Esophagus squamous epithelium (tissue), 5 donors: ENCODE measurements around the gene TULP4. TPM values are rescaled to one million over a fixed set of nuclear protein-coding genes. Genes with fewer than 3 reads are reported as not detected.
A peak's percentile ranks its signal among the peaks of the same experiment; 100 is the strongest.
"Not testable (repeated sequence)": the region's sequence is repeated elsewhere in the genome, so short reads cannot be mapped to it uniquely, and the experiment has no call there.

Experiments
- DNase-seq: peaks from one replicate; lab custom pipeline; 2025; lab: John Stamatoyannopoulos, UW
- H3K27ac ChIP-seq, 4 donors: fragments of 200-600 bp; sonication (generic); one replicate each; pipeline ENCODE4 v1.5.1; 2016 to 2019; ENCODE audit warnings: mild to moderate bottlenecking in 1 of 4
- H3K27me3 ChIP-seq, 4 donors: fragments of 200-600 bp; sonication (generic); 1 replicate in 3 of 4; 2 replicates in 1 of 4; pipeline versions ENCODE4 v1.5.1 to v1.6.0; 2017 to 2021; ENCODE audit warnings: antibody characterized with exemption in 1 of 4
- H3K36me3 ChIP-seq, 3 donors: fragments of 200-600 bp; sonication (generic); one replicate each; pipeline ENCODE4 v1.5.1; 2016 to 2019
- H3K4me1 ChIP-seq, 3 donors: fragments of 200-600 bp; sonication (generic); one replicate each; pipeline ENCODE4 v1.5.1; 2017 to 2019
- H3K4me3 ChIP-seq, 4 donors: fragments of 200-600 bp; sonication (generic); 1 replicate in 3 of 4; 2 replicates in 1 of 4; pipeline ENCODE4 v1.5.1; 2016 to 2019; ENCODE audit warnings: mild to moderate bottlenecking in 2 of 4, moderate library complexity in 1 of 4
- H3K9me3 ChIP-seq, 3 donors: fragments of 200-600 bp; sonication (generic); one replicate each; pipeline ENCODE4 v1.5.1; 2016 to 2019
- POLR2A ChIP-seq, 4 donors: fragments of 450-650 bp; IDR thresholded peaks; one replicate each; pipeline ENCODE4 v1.6.1; 2017; ENCODE audit warnings: antibody characterized with exemption in 4 of 4, mild to moderate bottlenecking in 4 of 4, moderate library complexity in 3 of 4
- WGBS, 2 donors: methylation state at CpG; one replicate each; pipeline ENCODE4 v1.1.5; 2018; 5-methylcytosine and 5-hydroxymethylcytosine counted together
- intact Hi-C: fragments of 100-400 bp; cut with DNase I; formaldehyde crosslinking; loops from one replicate; pipeline ENCODE4 v1.15.0; 2022
- total RNA-seq, 4 donors: library from RNA; depleted of rRNA; stranded (reverse); fragments of >200 nt; gene quantifications; one replicate each; pipeline ENCODE4 v1.1.0, GENCODE V29; 2016
- TF ChIP-seq, protein P1 (sequence below), 6 experiments: fragments of 450-650 bp in 4 of 6; fragments of 200-600 bp in 2 of 6; sonication (generic) in 2 of 6; IDR thresholded peaks; one replicate each; pipeline ENCODE4 v1.5.1; 2016 to 2019; ENCODE audit warnings: antibody characterized with exemption in 6 of 6, mild to moderate bottlenecking in 4 of 6, moderate library complexity in 4 of 6
- donor health status: DM: yes; HTN: yes; CAD: no.

TULP4 gene
- total RNA-seq, 4 donors from 2014 or later = 50.9 to 104 (median 59.2) TPM

DNA sequence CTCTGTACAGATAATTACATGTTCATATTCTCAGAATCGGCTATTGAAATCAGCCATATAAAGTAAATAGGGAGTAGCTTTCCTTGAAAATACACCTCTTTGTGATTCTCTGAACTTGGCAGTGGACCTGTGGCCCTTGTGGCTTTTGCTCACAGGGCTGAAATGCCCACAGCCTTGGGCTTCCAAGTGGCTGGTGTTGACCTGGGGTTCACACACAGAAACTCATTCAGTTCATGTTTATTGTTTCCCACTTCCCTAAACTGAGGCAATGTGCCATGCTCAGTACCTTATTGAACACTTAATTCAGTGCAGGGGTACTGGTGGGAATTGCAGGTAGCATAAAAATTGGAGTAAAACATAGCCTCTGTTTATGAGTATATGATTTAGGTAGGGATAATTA lies 19.1 kb upstream of the TULP4 start:
- no peak overlapping the region for H3K4me3 ChIP-seq
- no peaks in the 10 kb centered on the region for H3K4me1 ChIP-seq
- intact Hi-C loops = no loop called here
- H3K27me3 ChIP-seq = no peaks in the 10 kb centered on the region
- 91 to 95% methylated on average over 1 of the region's 1 CpG for WGBS, 2 donors
- no peak overlapping the region for H3K27ac ChIP-seq
- peaks cover 0 to 30% (median 0%) of the 10 kb centered on the region in 3 donors for H3K36me3 ChIP-seq
- no peak for TF ChIP-seq POLR2A (IDR thresholded peaks at IDR 0.05)
- TF ChIP-seq, protein P1, sequence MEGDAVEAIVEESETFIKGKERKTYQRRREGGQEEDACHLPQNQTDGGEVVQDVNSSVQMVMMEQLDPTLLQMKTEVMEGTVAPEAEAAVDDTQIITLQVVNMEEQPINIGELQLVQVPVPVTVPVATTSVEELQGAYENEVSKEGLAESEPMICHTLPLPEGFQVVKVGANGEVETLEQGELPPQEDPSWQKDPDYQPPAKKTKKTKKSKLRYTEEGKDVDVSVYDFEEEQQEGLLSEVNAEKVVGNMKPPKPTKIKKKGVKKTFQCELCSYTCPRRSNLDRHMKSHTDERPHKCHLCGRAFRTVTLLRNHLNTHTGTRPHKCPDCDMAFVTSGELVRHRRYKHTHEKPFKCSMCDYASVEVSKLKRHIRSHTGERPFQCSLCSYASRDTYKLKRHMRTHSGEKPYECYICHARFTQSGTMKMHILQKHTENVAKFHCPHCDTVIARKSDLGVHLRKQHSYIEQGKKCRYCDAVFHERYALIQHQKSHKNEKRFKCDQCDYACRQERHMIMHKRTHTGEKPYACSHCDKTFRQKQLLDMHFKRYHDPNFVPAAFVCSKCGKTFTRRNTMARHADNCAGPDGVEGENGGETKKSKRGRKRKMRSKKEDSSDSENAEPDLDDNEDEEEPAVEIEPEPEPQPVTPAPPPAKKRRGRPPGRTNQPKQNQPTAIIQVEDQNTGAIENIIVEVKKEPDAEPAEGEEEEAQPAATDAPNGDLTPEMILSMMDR (IDR thresholded peaks at IDR 0.05) = no peak
- H3K9me3 ChIP-seq = peaks cover 0 to 24% (median 20%) of the 10 kb centered on the region in 3 donors
- no peak for DNase-seq

DNA sequence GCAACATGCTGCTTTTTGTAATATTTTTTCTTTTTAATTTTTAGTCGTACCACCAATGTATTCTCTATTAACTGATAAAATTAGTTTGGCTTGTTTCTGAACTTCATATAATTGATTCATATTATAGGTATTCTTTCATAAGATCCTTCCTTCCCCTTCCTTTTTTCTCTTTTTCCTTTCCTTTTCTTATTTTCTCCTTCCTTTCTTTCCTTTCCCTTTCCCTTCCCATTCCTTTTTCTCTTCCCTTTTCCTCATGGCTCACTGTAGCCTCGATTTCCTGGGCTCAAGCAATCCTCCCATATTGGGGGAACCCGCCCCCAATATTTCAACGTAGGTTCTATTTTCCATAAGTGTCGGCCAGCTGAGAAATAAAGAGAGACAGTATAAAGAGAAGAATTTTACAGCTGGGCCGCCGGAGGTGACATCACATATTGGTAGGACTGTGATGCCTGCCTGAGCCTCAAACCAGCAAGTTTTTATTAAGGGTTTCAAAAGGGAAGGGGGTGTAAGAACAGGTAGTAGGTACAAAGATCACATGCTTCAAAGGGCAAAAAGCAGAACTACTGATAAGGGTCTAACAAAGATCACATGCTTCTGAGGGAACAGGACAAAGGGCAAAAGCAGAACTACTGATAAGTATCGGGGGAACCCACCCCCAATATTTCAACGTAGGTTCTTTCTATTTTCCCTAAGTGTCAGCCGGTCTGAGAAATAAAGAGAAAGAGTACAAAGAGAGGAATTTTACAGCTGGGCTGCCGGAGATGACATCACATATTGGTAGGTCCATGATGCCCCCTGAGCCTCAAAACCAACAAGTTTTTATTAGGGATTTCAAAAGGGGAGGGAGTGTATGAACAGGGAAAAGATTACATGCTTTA lies 16.1 kb upstream of the TULP4 start:
- DNase-seq, H3K27me3 ChIP-seq, H3K4me3 ChIP-seq, H3K27ac ChIP-seq, intact Hi-C loops: not testable (repeated sequence)
- peaks cover 0 to 20% (median 11%) of the 10 kb centered on the region in 3 donors for H3K4me1 ChIP-seq
- WGBS, 2 donors = 85 to 94% methylated on average over 10 to 11 of the region's 11 CpGs
- peaks cover 0 to 29% (median 20%) of the 10 kb centered on the region in 3 donors for H3K9me3 ChIP-seq
- H3K36me3 ChIP-seq = peaks cover 0 to 39% (median 0%) of the 10 kb centered on the region in 3 donors

DNA sequence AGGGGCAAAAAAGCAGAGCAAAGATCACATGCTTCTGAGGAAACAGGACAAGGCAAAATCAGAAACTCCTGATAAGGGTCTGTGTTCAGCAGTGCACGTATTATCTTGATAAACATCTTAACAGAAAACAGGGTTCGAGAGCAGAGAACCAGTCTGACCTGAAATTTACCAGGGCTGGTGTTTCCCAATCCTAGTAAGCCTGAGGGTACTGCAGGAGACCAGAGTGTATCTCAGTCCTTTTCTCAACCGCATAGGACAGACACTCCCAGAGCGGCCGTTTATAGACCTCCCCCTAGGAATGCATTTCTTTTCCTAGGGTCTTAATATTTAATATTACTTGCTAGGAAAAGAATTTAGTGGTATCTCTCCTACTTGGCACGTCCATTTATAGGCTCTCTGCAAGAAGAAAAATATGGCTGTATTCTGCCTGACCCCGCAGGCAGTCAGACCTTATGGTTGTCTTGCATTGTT lies 15.4 kb upstream of the TULP4 start:
- DNase-seq, H3K27ac ChIP-seq, H3K27me3 ChIP-seq, H3K4me3 ChIP-seq, intact Hi-C loops: not testable (repeated sequence)
- peaks cover 0 to 39% (median 0%) of the 10 kb centered on the region in 3 donors for H3K36me3 ChIP-seq
- H3K9me3 ChIP-seq = peaks cover 0 to 29% (median 20%) of the 10 kb centered on the region in 3 donors
- 90 to 91% methylated on average over 7 of the region's 7 CpGs for WGBS, 2 donors
- H3K4me1 ChIP-seq = peaks cover 0 to 20% (median 11%) of the 10 kb centered on the region in 3 donors

DNA sequence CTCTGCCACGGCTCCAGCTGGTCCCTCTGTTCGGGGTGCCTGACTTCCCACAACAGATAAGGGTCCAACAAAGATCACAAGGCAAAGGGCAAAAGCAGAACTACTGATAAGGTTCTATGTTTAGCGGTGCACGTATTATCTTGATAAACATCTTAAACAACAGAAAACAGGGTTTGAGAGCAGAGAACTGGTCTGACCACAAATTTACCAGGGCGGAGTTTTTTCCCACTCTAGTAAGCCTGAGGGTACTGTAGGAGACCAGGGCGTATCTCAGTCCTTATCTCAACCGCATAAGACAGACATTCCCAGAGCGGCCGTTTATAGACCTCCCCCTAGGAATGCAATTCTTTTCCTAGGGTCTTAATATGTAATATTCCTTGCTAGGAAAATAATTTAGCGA lies 14.6 kb upstream of the TULP4 start:
- Histone ChIP-seq H3K9me3 (peaks cover 0 to 29% (median 20%) of the 10 kb centered on the region in 3 donors), H3K36me3 (peaks cover 0 to 39% (median 0%) of the 10 kb centered on the region in 3 donors), H3K4me1 (peaks cover 0 to 23% (median 12%) of the 10 kb centered on the region in 3 donors)
- 94 to 95% methylated on average over 10 of the region's 10 CpGs for WGBS, 2 donors
- DNase-seq, H3K27me3 ChIP-seq, H3K4me3 ChIP-seq, intact Hi-C loops, H3K27ac ChIP-seq: not testable (repeated sequence)

DNA sequence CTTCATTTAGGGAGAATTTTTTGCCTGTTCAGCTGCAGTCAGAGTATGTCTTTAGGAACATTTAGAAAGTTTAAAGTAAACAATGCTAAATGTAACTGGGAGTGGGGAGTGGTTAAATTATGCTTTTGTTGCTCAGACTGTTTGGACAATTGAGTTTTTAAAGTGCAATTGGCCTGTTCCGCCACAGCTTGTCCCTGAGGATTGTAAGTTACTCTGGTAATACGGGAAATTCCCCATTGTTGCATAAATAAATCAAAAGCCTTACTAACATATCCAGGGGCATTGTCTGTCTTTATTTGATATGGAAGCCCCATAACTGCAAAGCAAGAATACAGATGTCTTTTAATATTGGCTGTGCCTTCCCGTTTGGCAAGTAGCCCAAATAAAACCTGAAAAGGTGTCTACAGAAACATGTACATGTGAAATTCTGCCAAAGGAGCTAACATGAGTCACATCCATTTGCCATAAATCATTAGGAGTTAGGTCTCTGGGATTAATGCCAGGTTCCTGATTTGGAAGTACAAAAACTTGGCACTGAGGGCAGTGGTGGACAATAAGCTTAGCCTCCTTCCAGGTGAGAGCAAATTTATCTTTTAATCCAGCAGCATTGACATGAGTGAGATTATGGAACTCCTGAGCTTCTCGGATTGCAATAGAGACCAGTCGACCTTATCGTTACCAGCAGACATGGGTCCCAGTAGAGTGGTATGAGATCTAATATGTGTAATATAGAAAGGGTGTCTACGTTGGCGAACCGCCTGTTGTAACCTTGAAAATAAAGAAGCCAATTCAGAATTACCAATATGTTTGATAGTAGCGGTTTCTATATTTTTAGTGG lies 11.7 kb upstream of the TULP4 start:
- Histone ChIP-seq H3K4me1 (peaks cover 0 to 27% (median 16%) of the 10 kb centered on the region in 3 donors), H3K36me3 (peaks cover 0 to 26% (median 0%) of the 10 kb centered on the region in 3 donors), H3K9me3 (peaks cover 0 to 29% (median 20%) of the 10 kb centered on the region in 3 donors), H3K27ac (peak overlapping the region in 1 of 4 donors; percentile 33)
- H3K27me3 ChIP-seq, intact Hi-C loops, H3K4me3 ChIP-seq, DNase-seq: not testable (repeated sequence)
- 39 to 57% methylated on average over 10 of the region's 10 CpGs for WGBS, 2 donors
- TF ChIP-seq, protein P1 (IDR thresholded peaks at IDR 0.05) = peak in 1 of 6 experiments; percentile 19

DNA sequence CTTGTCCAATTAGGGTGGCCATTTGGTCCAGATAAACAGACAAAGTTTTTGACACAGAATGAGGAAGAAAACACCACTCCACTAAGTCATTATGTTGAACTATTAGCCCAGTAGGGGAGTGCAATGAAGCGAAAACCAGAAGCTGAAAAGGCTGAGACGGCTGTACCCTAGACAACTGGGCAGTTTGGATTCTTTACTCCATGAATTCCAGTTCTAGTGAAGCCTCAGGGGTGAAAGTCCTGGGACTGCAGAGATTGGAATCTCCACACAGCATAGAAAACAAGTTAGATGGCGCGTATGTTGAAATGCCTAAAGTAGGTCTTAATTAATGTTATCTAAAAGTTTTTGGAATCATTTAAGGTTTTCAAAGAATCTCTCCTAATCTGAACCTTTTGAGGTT lies 10.7 kb upstream of the TULP4 start:
- H3K27ac ChIP-seq, H3K4me3 ChIP-seq, DNase-seq, H3K27me3 ChIP-seq, intact Hi-C loops: not testable (repeated sequence)
- Histone ChIP-seq H3K9me3 (peaks cover 0 to 20% (median 14%) of the 10 kb centered on the region in 3 donors), H3K36me3 (peaks cover 0 to 15% (median 0%) of the 10 kb centered on the region in 3 donors), H3K4me1 (peaks cover 0 to 27% (median 16%) of the 10 kb centered on the region in 3 donors)
- WGBS, 2 donors = 84 to 97% methylated on average over 4 of the region's 4 CpGs

DNA sequence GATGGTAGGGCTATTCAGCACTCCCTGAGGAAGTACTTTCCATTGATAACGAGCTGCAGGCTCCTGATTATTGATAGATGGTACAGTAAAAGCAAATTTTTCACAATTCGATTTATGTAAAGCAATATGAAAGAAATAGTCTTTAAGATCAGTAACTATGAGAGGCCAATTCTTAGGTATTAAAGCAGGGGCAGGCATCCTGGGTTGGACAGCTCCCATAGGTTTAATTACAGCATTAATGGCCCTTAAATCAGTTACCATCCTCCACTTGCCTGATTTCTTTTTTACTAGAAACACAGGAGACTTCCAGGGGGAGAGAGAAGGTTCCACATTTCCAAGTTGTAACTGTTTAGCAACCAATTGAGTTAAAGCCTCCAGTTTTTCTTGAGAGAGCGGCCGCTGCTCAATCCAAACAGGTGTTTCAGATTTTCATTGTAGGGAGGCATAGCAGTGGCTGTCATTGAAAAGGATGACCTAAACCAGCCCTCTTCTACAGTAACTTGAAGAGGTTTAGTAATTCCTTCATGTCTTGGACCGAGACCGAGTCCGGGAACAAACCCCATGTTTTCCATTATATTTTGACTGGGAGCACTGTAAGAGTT lies 10.0 kb upstream of the TULP4 start:
- DNase-seq, H3K36me3 ChIP-seq, intact Hi-C loops, H3K27me3 ChIP-seq, H3K27ac ChIP-seq, H3K4me3 ChIP-seq: not testable (repeated sequence)
- Histone ChIP-seq H3K9me3 (peaks cover 0 to 13% (median 6%) of the 10 kb centered on the region in 3 donors), H3K4me1 (peaks cover 0 to 27% (median 16%) of the 10 kb centered on the region in 3 donors)
- 82% methylated on average over 7 of the region's 7 CpGs for WGBS, 2 donors
